A673 (cell line): Measurements from ENCODE around the gene PARPBP. TPM values are rescaled to one million over a fixed set of nuclear protein-coding genes. Genes with fewer than 3 reads are reported as not detected.

ENCODE experiments used
- BruUV-seq: library from RNA; stranded (reverse); fragments of 400-500 nt; replicated peaks from 2 replicates; lab custom pipeline; 2021; lab: Mats Ljungman, UMichigan
- CTCF ChIA-PET: fragments of 300-600 bp; sonication (Branson Sonifier 250); formaldehyde crosslinking; loops from one replicate; lab custom pipeline; 2022; ENCODE audit warnings: antibody characterized with exemption; lab: Charles Lee
- POLR2A ChIA-PET: fragments of 300-600 bp; sonication (Branson Sonifier 250); formaldehyde crosslinking; loops from one replicate; lab custom pipeline; 2022; ENCODE audit warnings: antibody characterized with exemption; ENCODE audit not compliant: low non-redundant PET; lab: Charles Lee
- DNase-seq: peaks from one replicate; pipeline ENCODE4 v3.0.0-alpha.2; 2015; ENCODE audit warnings: low spot score
- H3K27ac ChIP-seq: fragments of 200-600 bp; sonication (generic); 2 replicates; pipeline ENCODE4 v1.5.1; 2016; ENCODE audit warnings: mixed run types, low read depth, mild to moderate bottlenecking, mixed read lengths, antibody characterized with exemption, low read length; ENCODE audit not compliant: poor library complexity, severe bottlenecking
- H3K27me3 ChIP-seq: fragments of 200-600 bp; sonication (generic); replicated peaks from 2 replicates; pipeline ENCODE4 v1.6.1; 2017; ENCODE audit warnings: mixed run types, low read depth, mild to moderate bottlenecking, mixed read lengths, antibody characterized with exemption, low read length; ENCODE audit not compliant: insufficient read depth, poor library complexity
- H3K36me3 ChIP-seq: fragments of 200-600 bp; sonication (generic); 2 replicates; pipeline ENCODE4 v1.6.1; 2016; ENCODE audit warnings: mixed run types, mild to moderate bottlenecking, mixed read lengths, antibody characterized with exemption, low read length; ENCODE audit not compliant: insufficient read depth, poor library complexity, severe bottlenecking
- H3K4me1 ChIP-seq: fragments of 200-600 bp; sonication (generic); 2 replicates; pipeline ENCODE4 v1.6.1; 2017; ENCODE audit warnings: mixed run types, mild to moderate bottlenecking, mixed read lengths, antibody characterized with exemption, low read length; ENCODE audit not compliant: insufficient read depth, poor library complexity, severe bottlenecking
- H3K4me3 ChIP-seq: fragments of 200-600 bp; sonication (generic); 2 replicates; pipeline ENCODE4 v1.5.1; 2016; ENCODE audit warnings: low read depth, mixed run types, mild to moderate bottlenecking, mixed read lengths, low read length; ENCODE audit not compliant: poor library complexity, severe bottlenecking
- H3K9me3 ChIP-seq: fragments of 200-600 bp; sonication (generic); 2 replicates; pipeline ENCODE4 v1.6.1; 2016; ENCODE audit warnings: mixed run types, low read depth, mild to moderate bottlenecking, mixed read lengths, antibody characterized with exemption, low read length; ENCODE audit not compliant: poor library complexity, severe bottlenecking
- CTCF ChIP-seq: fragments of 300-800, 200-600 bp; sonication (generic); conservative IDR thresholded peaks from 2 replicates; pipeline ENCODE4 v1.5.1; 2017; ENCODE audit warnings: low read depth, mild to moderate bottlenecking, antibody characterized with exemption, low read length, moderate library complexity, mixed read lengths
- EZH2 ChIP-seq: fragments of 200-600 bp; sonication (generic); IDR thresholded peaks from 2 replicates; pipeline ENCODE4 v1.6.1; 2017; ENCODE audit warnings: borderline replicate concordance, low read depth, mild to moderate bottlenecking, mixed read lengths, antibody characterized with exemption, low read length; ENCODE audit not compliant: poor library complexity, severe bottlenecking
- intact Hi-C: fragments of 100-400 bp; cut with micrococcal nuclease; formaldehyde crosslinking; loops from one replicate; pipeline ENCODE4 v1.10.0; 2022; ENCODE audit not compliant: unreplicated experiment
- total RNA-seq: library from RNA; stranded (reverse); gene quantifications from 2 replicates; pipeline ENCODE4 v1.2.3, GENCODE V29; 2021

Gene PARPBP
- total RNA-seq, 1 experiment from 2014 or later = 43.0 TPM

DNA sequence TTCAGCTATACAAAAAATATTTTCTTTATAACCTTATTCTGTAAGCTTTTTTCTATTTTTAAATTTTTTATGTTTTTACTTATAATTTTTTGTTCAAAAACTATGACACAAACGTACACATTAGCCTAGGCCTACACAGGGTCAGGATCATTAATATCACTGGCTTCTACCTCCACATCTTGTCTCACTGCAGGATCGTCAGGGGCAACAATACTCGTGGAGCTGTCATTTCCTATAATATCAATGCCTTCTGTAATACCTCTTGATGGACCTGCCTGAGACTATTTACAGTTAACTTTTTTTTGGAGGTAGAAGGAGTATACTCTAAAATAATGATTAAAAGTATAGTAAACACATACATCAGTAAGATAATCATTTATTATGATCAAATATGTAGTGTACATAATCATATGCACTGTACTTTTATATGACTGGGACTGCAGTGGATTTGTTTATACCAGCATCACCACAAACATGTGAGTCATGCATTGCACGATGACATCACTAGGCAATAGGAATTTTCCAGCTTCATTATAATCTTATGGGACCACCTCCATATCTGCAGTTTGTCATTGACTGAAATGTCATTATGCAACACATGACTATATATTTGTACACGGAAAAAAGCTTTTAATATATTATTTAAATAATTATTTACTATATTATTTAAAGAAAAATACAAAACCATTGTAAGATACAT lies 96.2 kb downstream of the PARPBP start:
- no TSS peak for BruUV-seq
- Histone ChIP-seq H3K4me1 (no peaks in the 10 kb centered on the region), H3K9me3 (no peaks in the 10 kb centered on the region), H3K36me3 (no peaks in the 10 kb centered on the region), H3K27me3 (peaks cover 22% of the 10 kb centered on the region), H3K27ac (no peak overlapping the region), H3K4me3 (no peak overlapping the region)
- CTCF ChIA-PET = no interaction called here
- POLR2A ChIA-PET = no interaction called here
- intact Hi-C loops = no loop called here
- TF ChIP-seq EZH2 (no peak), CTCF (no peak)
- peak; percentile 17 for DNase-seq

GRCh38 chr12:102220736-102221135 lies 100.8 kb downstream of the PARPBP start:
- Histone ChIP-seq H3K27ac (no peak overlapping the region), H3K4me1 (no peaks in the 10 kb centered on the region), H3K36me3 (no peaks in the 10 kb centered on the region), H3K27me3 (peaks cover 37% of the 10 kb centered on the region), H3K4me3 (no peak overlapping the region), H3K9me3 (no peaks in the 10 kb centered on the region)
- no TSS peak for BruUV-seq
- intact Hi-C loops = no loop called here
- no peak for DNase-seq
- CTCF ChIA-PET = no interaction called here
- TF ChIP-seq EZH2 (no peak), CTCF (no peak)
- POLR2A ChIA-PET = no interaction called here

- Histone ChIP-seq H3K9me3 (no peaks in the 10 kb centered on the region), H3K4me3 (no peak overlapping the region), H3K27me3 (peaks cover 26% of the 10 kb centered on the region), H3K27ac (no peak overlapping the region), H3K4me1 (no peaks in the 10 kb centered on the region), H3K36me3 (no peaks in the 10 kb centered on the region)
- no peak for TF ChIP-seq CTCF
- intact Hi-C loops = no loop called here
- ChIA-PET POLR2A (no interaction called here), CTCF (no interaction called here)
- BruUV-seq = no TSS peak
- DNase-seq = no peak
These were observed 108.0 kb downstream of the PARPBP start for GRCh38 chr12:102227954-102228353.
